Effector CD4-positive, alpha-beta T cell (primary cell): ENCODE measurements around the gene ZNF521.
"Not testable (repeated sequence)": the region's sequence is repeated elsewhere in the genome, so short reads cannot be mapped to it uniquely, and the experiment has no call there.

ENCODE experiments used
- DNase-seq: peaks from one replicate; pipeline ENCODE4 v3.0.0-alpha.2; 2020

ZNF521 gene

GRCh38 chr18:25067275-25068025, 284.5 kb downstream of the ZNF521 start:
- DNase-seq = no peak

- DNase-seq = no peak
Observed at GRCh38 chr18:25066516-25066915, 285.4 kb downstream of the ZNF521 start.

GRCh38 chr18:25062720-25063119, 289.2 kb downstream of the ZNF521 start:
- no peak for DNase-seq

- no peak for DNase-seq
Observed at GRCh38 chr18:25061395-25061794, 290.6 kb downstream of the ZNF521 start.

GRCh38 chr18:25058521-25058920, 293.4 kb downstream of the ZNF521 start:
- DNase-seq = no peak

- no peak for DNase-seq
Observed at GRCh38 chr18:25057491-25058050, 294.4 kb downstream of the ZNF521 start.

GRCh38 chr18:25056429-25056828, 295.5 kb downstream of the ZNF521 start:
- DNase-seq = no peak

GRCh38 chr18:25055076-25055475, 296.9 kb downstream of the ZNF521 start:
- no peak for DNase-seq

GRCh38 chr18:25053466-25053865, 298.5 kb downstream of the ZNF521 start:
- no peak for DNase-seq

- no peak for DNase-seq
Observed at GRCh38 chr18:25052511-25052921, 299.4 kb downstream of the ZNF521 start.

- no peak for DNase-seq
Observed at GRCh38 chr18:25050605-25051004, 301.4 kb downstream of the ZNF521 start.

- no peak for DNase-seq
Observed at GRCh38 chr18:25047983-25048382, 304.0 kb downstream of the ZNF521 start.

- no peak for DNase-seq
Observed at GRCh38 chr18:25047421-25047820, 304.5 kb downstream of the ZNF521 start.

GRCh38 chr18:25044694-25045093, 307.3 kb downstream of the ZNF521 start:
- no peak for DNase-seq

- no peak for DNase-seq
Observed at GRCh38 chr18:25043104-25043503, 308.9 kb downstream of the ZNF521 start.

GRCh38 chr18:25042641-25043051, 309.3 kb downstream of the ZNF521 start:
- no peak for DNase-seq

GRCh38 chr18:25039781-25040180, 312.2 kb downstream of the ZNF521 start:
- DNase-seq = no peak

GRCh38 chr18:25038261-25038660, 313.7 kb downstream of the ZNF521 start:
- no peak for DNase-seq

- DNase-seq = no peak
Observed at GRCh38 chr18:25033747-25034471, 318.1 kb downstream of the ZNF521 start.

- DNase-seq = not testable (repeated sequence)
Observed at GRCh38 chr18:25033175-25033574, 318.8 kb downstream of the ZNF521 start.

- DNase-seq = no peak
Observed at GRCh38 chr18:25029802-25030201, 322.2 kb downstream of the ZNF521 start.

GRCh38 chr18:25019931-25020330, 332.0 kb downstream of the ZNF521 start:
- no peak for DNase-seq

- no peak for DNase-seq
Observed at GRCh38 chr18:25019086-25019860, 332.7 kb downstream of the ZNF521 start.
